NCI-H2107 (cell line): ENCODE data around the gene PPEF2.
"Not testable (repeated sequence)": the region's sequence is repeated elsewhere in the genome, so short reads cannot be mapped to it uniquely, and the experiment has no call there.

Experiments used
- DNase-seq: peaks from one replicate; lab custom pipeline; 2025; lab: John Stamatoyannopoulos, UW

PPEF2 gene

DNA sequence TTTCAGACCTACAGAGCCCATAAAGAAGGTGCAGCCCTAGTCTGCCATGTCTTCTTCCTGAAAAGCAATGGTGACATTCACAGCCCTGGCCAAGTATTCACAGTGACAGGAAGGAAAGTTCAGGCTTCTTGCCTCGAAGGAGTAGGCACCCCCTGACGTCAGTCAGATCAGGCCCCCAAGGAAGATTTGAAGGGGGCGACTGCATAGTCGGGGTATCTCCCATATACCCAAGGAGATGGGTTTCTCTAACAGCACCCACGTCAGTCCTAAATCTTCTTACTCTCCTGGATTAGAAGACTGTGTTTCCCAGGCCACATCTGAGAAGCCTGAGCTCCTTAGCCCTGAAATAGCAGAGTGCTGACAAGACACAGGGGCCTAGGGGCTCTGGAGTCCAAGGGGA, at the start of gene PPEF2:
Gene PPEF2, minus strand, starts transcription at position 101 of the 400 bp plus-strand sequence. CDS start 6,127 bp downstream, outside the sequence.
- DNase-seq, result no peak

DNA sequence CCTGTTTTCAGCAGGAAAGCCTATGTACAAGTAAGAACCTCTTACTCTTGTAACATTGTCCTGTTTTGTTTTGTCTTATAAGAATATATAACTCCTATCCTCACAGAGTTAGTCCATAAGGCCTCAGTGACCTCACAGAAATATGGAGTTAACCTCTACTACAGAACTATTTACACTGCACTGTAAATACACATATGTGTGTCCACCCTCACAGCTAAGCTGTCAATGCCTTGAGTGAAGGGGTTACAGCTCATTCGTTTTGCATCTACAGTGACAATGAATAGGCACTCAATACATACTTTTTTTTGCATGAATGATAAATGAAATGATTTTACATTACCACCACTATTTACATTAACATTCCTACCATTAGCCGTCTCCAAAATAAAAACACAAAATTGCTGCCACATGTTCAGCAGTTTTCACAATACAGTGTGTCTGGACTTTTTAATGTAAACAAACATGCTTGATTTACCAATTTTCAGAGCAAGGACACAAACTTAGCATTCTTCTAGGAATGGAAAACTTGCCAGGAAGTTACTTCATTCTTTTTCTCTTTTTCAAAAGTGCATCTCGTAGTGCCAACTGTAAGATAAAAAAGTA, 48.1 kb upstream of the PPEF2 start:
- no peak for DNase-seq

DNA sequence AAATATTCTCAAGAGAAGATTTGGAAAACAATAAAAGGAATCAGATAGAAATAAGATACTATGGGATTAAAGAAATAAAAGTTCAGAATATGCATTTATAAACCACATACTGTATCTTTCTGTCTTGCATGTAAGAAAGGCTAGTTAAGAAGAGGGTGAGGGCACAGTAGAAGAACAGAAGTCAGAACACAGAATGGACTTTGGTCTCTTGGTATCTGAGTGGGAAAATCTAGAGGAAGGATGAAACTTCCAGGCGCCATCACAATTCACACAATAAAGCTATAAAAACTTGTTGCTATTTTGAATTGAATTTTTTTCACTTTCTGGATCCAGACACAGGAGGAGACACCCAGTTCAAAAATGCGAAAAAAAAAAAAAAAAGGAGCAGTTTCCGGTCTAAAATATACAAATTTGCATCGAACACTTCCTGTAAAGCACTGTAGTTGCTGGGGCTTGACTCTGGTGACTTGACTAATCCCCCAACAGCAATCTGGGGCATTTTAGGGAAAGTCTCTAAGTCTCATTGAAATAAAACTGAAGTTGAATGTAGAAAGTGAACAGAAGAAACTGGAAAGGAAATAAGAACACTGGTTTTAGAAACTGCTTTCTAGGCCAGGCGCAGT, 46.7 kb upstream of the PPEF2 start:
- DNase-seq, result no peak

- DNase-seq, result no peak
These were observed 38.5 kb upstream of the PPEF2 start, which contains the start of gene NAAA for GRCh38 chr4:75940692-75941253. Gene NAAA, minus strand, starts transcription at chr4:75941013. Its CDS starts 64 bp downstream, at chr4:75940949.

GRCh38 chr4:75939890-75940691, 37.8 kb upstream of the PPEF2 start:
- DNase-seq, result no peak

GRCh38 chr4:75935628-75936027, 33.4 kb upstream of the PPEF2 start:
- no peak for DNase-seq

DNA sequence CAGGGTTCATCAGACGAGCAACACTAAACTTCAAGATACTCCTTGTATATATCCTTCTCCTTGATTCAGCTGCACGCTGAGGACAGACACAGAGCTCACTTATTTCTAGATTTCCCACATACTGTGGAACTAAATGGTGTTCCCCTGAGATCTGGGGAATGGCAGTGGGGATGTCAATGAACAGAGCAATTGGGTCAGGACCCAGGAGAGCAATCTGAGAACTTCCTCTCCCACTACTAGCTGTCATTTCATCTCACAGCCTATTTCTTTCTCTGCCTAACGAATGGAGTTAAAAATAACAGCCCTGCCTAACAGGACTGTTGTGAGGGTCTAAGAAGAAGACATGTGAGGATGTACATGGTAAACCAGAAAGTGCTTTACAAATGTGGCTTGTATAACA, 27.9 kb upstream of the PPEF2 start:
- DNase-seq, result no peak

- DNase-seq, result not testable (repeated sequence)
These were observed 22.7 kb upstream of the PPEF2 start for GRCh38 chr4:75924916-75925315.

DNA sequence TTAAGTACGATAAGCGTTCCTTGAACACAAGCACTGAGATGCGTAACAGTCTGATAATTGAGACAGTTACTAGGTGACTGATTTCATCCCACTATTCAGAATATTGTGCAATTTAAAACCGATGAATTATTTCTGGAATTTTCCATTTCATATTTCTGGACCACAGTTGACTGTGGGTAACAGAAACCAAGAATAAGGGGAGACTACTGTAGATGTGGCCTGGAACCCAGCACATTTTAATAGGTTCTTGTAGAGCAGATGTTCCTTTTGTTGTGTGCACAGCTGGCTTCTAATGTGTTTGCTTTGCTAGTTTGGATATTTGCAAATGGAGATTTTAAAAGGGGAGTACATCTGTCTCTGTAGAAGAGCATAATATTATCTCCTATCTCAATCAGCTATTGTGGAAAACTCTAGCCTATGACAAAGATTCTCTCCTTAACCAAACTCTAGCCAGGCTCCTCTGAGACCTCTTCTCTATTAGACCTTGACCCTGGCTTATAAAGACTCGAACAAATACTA, 22.1 kb upstream of the PPEF2 start:
- no peak for DNase-seq

GRCh38 chr4:75922588-75922987, 20.3 kb upstream of the PPEF2 start:
- DNase-seq, result no peak

DNA sequence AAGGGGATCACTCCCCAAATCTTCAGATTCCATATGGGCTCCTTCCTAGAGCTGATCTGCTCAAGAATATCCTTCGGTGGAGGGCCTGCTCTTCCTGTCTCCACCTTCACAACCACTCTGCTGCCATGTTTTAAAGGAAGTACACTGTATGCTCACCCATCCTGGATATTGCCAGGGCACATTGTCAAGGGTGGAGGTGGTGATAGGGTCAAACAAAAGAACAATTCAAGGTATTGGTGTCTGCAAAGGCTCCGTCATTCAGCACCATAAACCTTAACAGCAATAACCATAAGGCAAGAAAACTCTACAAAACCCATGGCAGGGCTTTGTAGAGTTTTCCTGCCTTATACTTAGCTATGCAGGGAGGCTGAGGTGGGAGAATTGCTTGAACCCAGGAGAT, 19.7 kb upstream of the PPEF2 start:
- DNase-seq, result no peak

DNA sequence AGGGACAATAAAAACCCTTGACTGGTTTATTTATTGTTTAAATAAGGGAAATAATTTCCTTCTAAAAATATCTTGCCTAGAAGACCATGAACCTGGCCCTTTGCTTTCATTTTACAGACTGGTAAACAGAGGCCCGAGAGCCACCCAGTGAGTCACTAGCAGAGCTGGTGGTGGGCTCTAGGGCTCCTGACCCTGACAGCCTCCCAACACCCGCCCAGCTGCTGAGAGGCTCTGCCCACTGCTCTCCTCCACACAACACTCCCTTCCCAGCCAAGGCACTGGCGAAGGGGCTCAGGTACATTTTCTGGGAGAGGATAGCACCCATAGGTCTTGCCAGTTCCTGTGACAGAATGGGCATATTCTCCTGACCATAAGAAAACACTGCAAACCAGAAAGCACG, 18.1 kb upstream of the PPEF2 start:
- no peak for DNase-seq

GRCh38 chr4:75919920-75920319, 17.7 kb upstream of the PPEF2 start:
- no peak for DNase-seq

DNA sequence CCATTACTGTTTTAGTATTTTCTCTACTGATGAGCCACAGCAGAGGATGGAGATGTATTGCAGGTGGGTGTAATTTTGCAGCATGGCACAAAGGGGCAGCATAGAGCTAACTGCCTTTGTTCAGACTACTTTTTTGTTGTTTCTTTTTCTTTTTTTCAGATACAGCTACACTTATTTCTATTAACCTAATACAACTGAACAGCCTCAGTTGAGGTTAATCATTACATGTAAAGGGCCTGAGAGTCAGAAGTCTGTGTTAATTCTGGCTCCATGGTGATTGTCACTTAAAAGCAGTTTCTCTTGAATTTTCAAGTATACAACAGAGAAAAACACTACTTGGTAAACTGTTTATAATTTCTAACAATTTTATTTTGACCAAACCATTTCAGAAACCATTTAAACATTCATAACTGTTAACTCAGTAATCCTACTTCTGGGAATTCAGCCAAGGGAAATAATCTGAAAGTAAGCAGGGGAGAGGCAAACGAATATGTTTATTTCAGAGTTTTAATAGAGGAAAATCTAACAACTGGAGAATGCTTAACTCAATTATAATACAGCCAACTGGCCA, 13.9 kb upstream of the PPEF2 start:
- no peak for DNase-seq

- DNase-seq, result no peak
These were observed 10.7 kb upstream of the PPEF2 start for GRCh38 chr4:75912968-75913367.

DNA sequence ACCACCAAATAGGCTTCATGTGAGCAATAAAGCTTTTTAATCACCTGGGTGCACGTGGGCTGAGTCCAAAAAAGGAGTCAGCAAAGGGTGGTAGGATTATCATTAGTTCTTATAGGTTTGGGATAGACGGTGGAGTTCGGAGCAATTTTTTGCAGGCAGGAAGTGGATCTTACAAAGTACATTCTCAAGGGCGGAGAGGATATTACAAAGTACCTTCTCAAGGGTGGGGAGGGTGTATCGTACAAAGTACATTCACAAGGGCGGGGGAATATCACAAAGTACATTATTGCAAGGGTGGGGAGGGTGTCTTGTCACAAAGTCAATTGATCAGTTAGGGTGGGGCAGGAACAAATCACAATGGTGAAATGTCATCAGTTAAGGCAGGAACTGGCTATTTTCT, 8.6 kb upstream of the PPEF2 start:
- not testable (repeated sequence) for DNase-seq

DNA sequence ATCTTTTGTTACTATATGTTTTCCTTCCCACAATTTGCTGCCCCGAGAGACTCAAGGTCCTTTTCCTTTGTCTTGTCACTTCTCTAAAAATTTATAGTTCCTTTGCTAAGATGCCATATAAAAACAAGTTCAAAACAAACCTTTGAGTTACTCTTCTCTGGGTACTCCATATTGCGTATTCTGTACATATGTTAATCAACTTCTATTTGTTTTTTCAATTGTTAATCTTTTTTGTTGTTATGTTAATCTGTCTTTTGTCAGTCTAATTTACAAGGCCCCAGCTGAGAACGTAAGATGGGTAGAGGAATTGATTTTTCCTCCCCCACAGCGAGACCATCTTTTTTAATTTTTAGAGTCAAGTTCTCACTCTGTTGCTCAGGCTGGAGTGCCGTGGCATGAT, 7.2 kb upstream of the PPEF2 start:
- DNase-seq, result no peak

DNA sequence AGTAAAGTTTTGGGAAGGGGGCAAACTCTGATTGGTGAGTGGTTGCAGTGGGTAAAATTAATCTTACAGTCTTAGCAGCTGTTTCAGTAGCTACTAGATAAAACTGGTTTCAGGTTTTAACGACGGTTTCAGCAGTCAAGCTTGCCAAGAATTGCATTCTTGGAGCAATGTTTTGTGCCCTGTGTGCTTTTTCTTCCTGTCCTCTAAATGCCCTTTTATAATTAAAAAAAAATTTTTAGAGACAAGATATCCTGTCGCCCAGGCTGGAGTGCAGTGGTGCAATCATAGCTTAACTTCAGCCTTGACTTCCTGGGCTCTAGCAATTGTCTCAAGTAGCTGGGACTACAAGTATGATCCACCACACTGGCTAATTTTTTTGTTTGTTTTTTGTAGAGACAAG, 6.3 kb upstream of the PPEF2 start:
- DNase-seq, result no peak

GRCh38 chr4:75907966-75908365, 5.7 kb upstream of the PPEF2 start:
- no peak for DNase-seq

- no peak for DNase-seq
These were observed 1.8 kb upstream of the PPEF2 start for GRCh38 chr4:75904076-75904475.

DNA sequence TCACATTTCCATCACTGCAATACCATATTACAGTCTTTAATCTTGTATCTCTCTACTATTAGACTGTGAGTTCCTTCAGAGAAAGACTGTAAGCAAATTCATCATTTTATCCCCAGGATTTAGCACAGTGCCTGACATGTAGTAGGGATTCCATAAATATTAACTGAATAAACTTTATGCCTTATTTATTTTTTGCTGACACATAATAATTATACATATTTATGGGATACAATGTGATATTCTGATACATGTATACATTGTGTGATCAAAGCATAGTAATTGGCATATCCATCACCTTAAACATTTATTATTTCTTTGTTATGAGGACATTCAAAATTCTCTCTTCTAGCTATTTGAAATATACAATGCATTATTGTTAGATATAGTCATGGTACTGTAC, 3.7 kb downstream of the PPEF2 start:
- no peak for DNase-seq

- DNase-seq, result no peak
These were observed 6.4 kb downstream of the PPEF2 start for GRCh38 chr4:75895744-75896314.
